DMS153 treated with DMSO at 0.1 percent for 48 hours (cell line): ENCODE data around the gene IPO9.
A peak's percentile ranks its signal among the peaks of the same experiment; 100 is the strongest.
"Not testable (repeated sequence)": the region's sequence is repeated elsewhere in the genome, so short reads cannot be mapped to it uniquely, and the experiment has no call there.

Source experiments
- DNase-seq: peaks from one replicate; lab custom pipeline; 2025; ENCODE audit not compliant: unreplicated experiment; lab: John Stamatoyannopoulos, UW

IPO9 gene

GRCh38 chr1:201845331-201846083 lies 16.6 kb downstream of the IPO9 start:
- DNase-seq: no peak

GRCh38 chr1:201847150-201847549 lies 18.2 kb downstream of the IPO9 start:
- DNase-seq: no peak

GRCh38 chr1:201848230-201848629 lies 19.3 kb downstream of the IPO9 start:
- no peak for DNase-seq

- DNase-seq: no peak
These were observed 20.6 kb downstream of the IPO9 start for GRCh38 chr1:201849372-201850052.

GRCh38 chr1:201850053-201850397 lies 21.1 kb downstream of the IPO9 start:
- no peak for DNase-seq

GRCh38 chr1:201851949-201852348 lies 23.0 kb downstream of the IPO9 start:
- no peak for DNase-seq

GRCh38 chr1:201856722-201857121 lies 27.8 kb downstream of the IPO9 start:
- not testable (repeated sequence) for DNase-seq

GRCh38 chr1:201859424-201859823 lies 30.5 kb downstream of the IPO9 start:
- DNase-seq: no peak

- no peak for DNase-seq
These were observed 32.5 kb downstream of the IPO9 start for GRCh38 chr1:201861448-201861847.

GRCh38 chr1:201870397-201870796 lies 41.4 kb downstream of the IPO9 start:
- DNase-seq: no peak

- DNase-seq: no peak
These were observed 45.7 kb downstream of the IPO9 start for GRCh38 chr1:201874672-201875071.

GRCh38 chr1:201876148-201876818 lies 47.3 kb downstream of the IPO9 start:
- DNase-seq: no peak

- DNase-seq: peak; percentile 13
These were observed 49.0 kb downstream of the IPO9 start for GRCh38 chr1:201877877-201878401.

- DNase-seq: no peak
These were observed 52.1 kb downstream of the IPO9 start for GRCh38 chr1:201880928-201881571.

GRCh38 chr1:201881617-201882016 lies 52.7 kb downstream of the IPO9 start:
- no peak for DNase-seq

- DNase-seq: no peak
These were observed 53.7 kb downstream of the IPO9 start for GRCh38 chr1:201882665-201883132.

- DNase-seq: no peak
These were observed 54.3 kb downstream of the IPO9 start for GRCh38 chr1:201883266-201883665.

- DNase-seq: no peak
These were observed 54.8 kb downstream of the IPO9 start for GRCh38 chr1:201883786-201884185.

- no peak for DNase-seq
These were observed 55.5 kb downstream of the IPO9 start for GRCh38 chr1:201884425-201884824.

GRCh38 chr1:201885531-201886075 lies 56.6 kb downstream of the IPO9 start:
- DNase-seq: no peak
